ENCODE results near the gene USP48.

USP48 gene

GRCh38 chr1:21645550-21645949 is 137.4 kb downstream of the USP48 start:
- TF ChIP-seq NFIC (IDR thresholded peaks at IDR 0.05) (no peak), USF1 (IDR thresholded peaks at IDR 0.05) (no peak), CREB1 (IDR thresholded peaks at IDR 0.05; ENCODE audit: low read depth) (no peak), REST (IDR thresholded peaks at IDR 0.05; ENCODE audit: low read depth) (no peak), RAD21 (IDR thresholded peaks at IDR 0.05; ENCODE audit: low read depth) (no peak), TCF12 (IDR thresholded peaks at IDR 0.05; ENCODE audit: low read depth) (no peak), EGR1 (IDR thresholded peaks at IDR 0.05) (no peak), EP300 (IDR thresholded peaks at IDR 0.05; ENCODE audit: borderline replicate concordance) (no peak), CEBPB (IDR thresholded peaks at IDR 0.05) (no peak), TAF1 (IDR thresholded peaks at IDR 0.05; ENCODE audit: low read depth) (no peak), ZBTB7A (IDR thresholded peaks at IDR 0.05; ENCODE audit: low read depth) (no peak)

GRCh38 chr1:21644906-21645305 is 138.0 kb downstream of the USP48 start:
- TF ChIP-seq TCF12 (IDR thresholded peaks at IDR 0.05; ENCODE audit: low read depth) (no peak), CEBPB (IDR thresholded peaks at IDR 0.05) (no peak), NFIC (IDR thresholded peaks at IDR 0.05) (no peak), YY1 (IDR thresholded peaks at IDR 0.05; ENCODE audit: low read depth) (no peak), MAX (IDR thresholded peaks at IDR 0.05) (no peak), TEAD4 (IDR thresholded peaks at IDR 0.05) (no peak), USF1 (IDR thresholded peaks at IDR 0.05) (no peak), CREB1 (IDR thresholded peaks at IDR 0.05; ENCODE audit: low read depth) (no peak)

- TF ChIP-seq USF1 (IDR thresholded peaks at IDR 0.05) (no peak), FOXM1 (IDR thresholded peaks at IDR 0.05; ENCODE audit: borderline replicate concordance, low read depth) (no peak), CEBPB (IDR thresholded peaks at IDR 0.05) (no peak), ZBTB7A (IDR thresholded peaks at IDR 0.05; ENCODE audit: low read depth) (no peak), YY1 (IDR thresholded peaks at IDR 0.05; ENCODE audit: low read depth) (no peak), TCF12 (IDR thresholded peaks at IDR 0.05; ENCODE audit: low read depth) (no peak), CREB1 (IDR thresholded peaks at IDR 0.05; ENCODE audit: low read depth) (no peak), TAF1 (IDR thresholded peaks at IDR 0.05; ENCODE audit: low read depth) (no peak), EP300 (IDR thresholded peaks at IDR 0.05; ENCODE audit: borderline replicate concordance) (no peak), RAD21 (IDR thresholded peaks at IDR 0.05; ENCODE audit: low read depth) (no peak), REST (IDR thresholded peaks at IDR 0.05; ENCODE audit: low read depth) (no peak), MAX (IDR thresholded peaks at IDR 0.05) (no peak), TEAD4 (IDR thresholded peaks at IDR 0.05) (no peak), EGR1 (IDR thresholded peaks at IDR 0.05) (no peak), NFIC (IDR thresholded peaks at IDR 0.05) (no peak)
Observed at GRCh38 chr1:21644348-21644747, 138.6 kb downstream of the USP48 start.

GRCh38 chr1:21643624-21644023 is 139.3 kb downstream of the USP48 start:
- TF ChIP-seq TEAD4 (IDR thresholded peaks at IDR 0.05) (no peak), MAX (IDR thresholded peaks at IDR 0.05) (no peak), ZBTB7A (IDR thresholded peaks at IDR 0.05; ENCODE audit: low read depth) (no peak), TCF12 (IDR thresholded peaks at IDR 0.05; ENCODE audit: low read depth) (no peak)

GRCh38 chr1:21641967-21642739 is 140.8 kb downstream of the USP48 start:
- TF ChIP-seq NFIC (IDR thresholded peaks at IDR 0.05) (0 out of 2 replicates have a peak, but pooled peaks have one; percentile 18), TCF12 (IDR thresholded peaks at IDR 0.05; ENCODE audit: low read depth) (no peak), MAX (IDR thresholded peaks at IDR 0.05) (no peak; the same call in 1 of the 2 replicates), REST (IDR thresholded peaks at IDR 0.05; ENCODE audit: low read depth) (no peak), EP300 (IDR thresholded peaks at IDR 0.05; ENCODE audit: borderline replicate concordance) (no peak), RAD21 (IDR thresholded peaks at IDR 0.05; ENCODE audit: low read depth) (no peak)

All from Ishikawa (cell line).